Caco-2 (cell line): ENCODE data around the gene PAX9. TPM values are rescaled to one million over a fixed set of nuclear protein-coding genes. Genes with fewer than 3 reads are reported as not detected.

ENCODE experiments used
- BruUV-seq: library from RNA; stranded (reverse); fragments of 400-500 nt; replicated peaks from 2 replicates; lab custom pipeline; 2021; lab: Mats Ljungman, UMichigan
- CTCF ChIA-PET: fragments of 300-600 bp; sonication (Branson Sonifier 250); formaldehyde crosslinking; loops from one replicate; lab custom pipeline; 2022; ENCODE audit warnings: antibody characterized with exemption; lab: Charles Lee
- POLR2A ChIA-PET: fragments of 300-600 bp; sonication (Branson Sonifier 250); formaldehyde crosslinking; loops from one replicate; lab custom pipeline; 2022; ENCODE audit warnings: antibody characterized with exemption; lab: Charles Lee
- DNase-seq, 2 experiments: peaks; one replicate each; pipeline versions ENCODE4 v3.0.0 to v3.0.0-alpha.2; 2020 to 2022
- H3K27me3 ChIP-seq: replicated peaks from 2 replicates; pipeline ENCODE4 v1.6.0; 2011; ENCODE audit warnings: low read length; ENCODE audit not compliant: control insufficient read depth, insufficient read depth
- H3K36me3 ChIP-seq: 2 replicates; pipeline ENCODE4 v1.5.1; 2011; ENCODE audit warnings: low read length; ENCODE audit not compliant: control insufficient read depth, insufficient read depth
- H3K4me1 ChIP-seq: fragments of 250-450 bp; sonication (Bioruptor Pico); 2 replicates; pipeline ENCODE4 v1.5.1; 2020; ENCODE audit warnings: mild to moderate bottlenecking
- H3K4me3 ChIP-seq: 2 replicates; pipeline ENCODE4 v1.5.1; 2011; ENCODE audit warnings: low read depth, mild to moderate bottlenecking, control low read depth, low read length
- H3K9me3 ChIP-seq: fragments of 250-450 bp; sonication (Bioruptor Pico); 2 replicates; pipeline ENCODE4 v1.5.1; 2020; ENCODE audit warnings: mild to moderate bottlenecking, moderate library complexity
- H3K27ac Mint-ChIP-seq: one replicate; pipeline ENCODE4 v1.8.0; 2022; ENCODE audit warnings: mixed read lengths; ENCODE audit not compliant: unreplicated experiment
- H3K27me3 Mint-ChIP-seq: one replicate; pipeline ENCODE4 v1.8.0; 2022; ENCODE audit warnings: mixed read lengths; ENCODE audit not compliant: insufficient read depth, unreplicated experiment
- H3K36me3 Mint-ChIP-seq: one replicate; pipeline ENCODE4 v1.8.0; 2022; ENCODE audit warnings: mild to moderate bottlenecking, mixed read lengths; ENCODE audit not compliant: insufficient read depth, unreplicated experiment
- H3K4me1 Mint-ChIP-seq: one replicate; pipeline ENCODE4 v1.8.0; 2022; ENCODE audit warnings: low read depth, mixed read lengths; ENCODE audit not compliant: unreplicated experiment
- H3K4me3 Mint-ChIP-seq: one replicate; pipeline ENCODE4 v1.8.0; 2022; ENCODE audit warnings: mild to moderate bottlenecking, moderate library complexity, mixed read lengths; ENCODE audit not compliant: unreplicated experiment
- H3K9me3 Mint-ChIP-seq: one replicate; pipeline ENCODE4 v1.8.0; 2022; ENCODE audit warnings: mixed read lengths; ENCODE audit not compliant: unreplicated experiment
- CTCF ChIP-seq, 2 experiments: fragments of 200-600 bp in 1 of 2; IDR thresholded peaks; 1 replicate in 1 of 2; 2 replicates in 1 of 2; pipeline versions ENCODE4 v1.5.1 to v1.8.0; 2011 to 2022; ENCODE audit warnings: antibody characterized with exemption in 1 of 2, control low read depth in 1 of 2, inconsistent platforms in 1 of 2, low read depth in 1 of 2, low read length in 1 of 2, mild to moderate bottlenecking in 1 of 2, moderate library complexity in 1 of 2; ENCODE audit not compliant: insufficient read depth in 1 of 2, severe bottlenecking in 1 of 2, unreplicated experiment in 1 of 2
- intact Hi-C: fragments of 100-400 bp; cut with micrococcal nuclease; formaldehyde crosslinking; loops from one replicate; pipeline ENCODE4 v1.10.0; 2022; ENCODE audit not compliant: unreplicated experiment
- total RNA-seq: library from RNA; stranded (reverse); gene quantifications from 2 replicates; pipeline ENCODE4 v1.2.3, GENCODE V29; 2022

The PAX9 gene
- total RNA-seq, 1 experiment from 2014 or later: 6.9 TPM

- H3K9me3 ChIP-seq: peaks cover 8% of the 10 kb centered on the region; the same call in 1 of the 2 replicates
- no peak for TF ChIP-seq CTCF (IDR thresholded peaks at IDR 0.05; ENCODE audit: insufficient read depth in 1 of 2, low read depth in 1 of 2, low read length in 1 of 2, severe bottlenecking in 1 of 2, unreplicated experiment in 1 of 2)
- H3K36me3 Mint-ChIP-seq: no peaks in the 10 kb centered on the region
- ChIA-PET POLR2A (no interaction called here), CTCF (no interaction called here)
- no TSS peak for BruUV-seq
- H3K4me3 Mint-ChIP-seq: no peak overlapping the region
- no peak for DNase-seq
- H3K9me3 Mint-ChIP-seq: no peaks in the 10 kb centered on the region
- H3K27ac Mint-ChIP-seq: no peak overlapping the region
- no peaks in the 10 kb centered on the region for H3K27me3 ChIP-seq
- no peaks in the 10 kb centered on the region for H3K36me3 ChIP-seq
- H3K4me1 Mint-ChIP-seq: no peaks in the 10 kb centered on the region
- H3K27me3 Mint-ChIP-seq: no peaks in the 10 kb centered on the region
- H3K4me1 ChIP-seq: no peaks in the 10 kb centered on the region
- intact Hi-C loops: no loop called here
- H3K4me3 ChIP-seq: no peak overlapping the region
Measured at GRCh38 chr14:36619131-36619530, 42.5 kb upstream of the PAX9 start.

- H3K4me3 ChIP-seq: no peak overlapping the region
- no peak for DNase-seq
- H3K4me1 ChIP-seq: no peaks in the 10 kb centered on the region
- H3K27me3 ChIP-seq: no peaks in the 10 kb centered on the region
- Mint-ChIP-seq H3K9me3 (no peaks in the 10 kb centered on the region), H3K4me1 (no peaks in the 10 kb centered on the region), H3K27me3 (no peaks in the 10 kb centered on the region), H3K27ac (no peak overlapping the region), H3K36me3 (no peaks in the 10 kb centered on the region), H3K4me3 (no peak overlapping the region)
- intact Hi-C loops: no loop called here
- no peaks in the 10 kb centered on the region for H3K36me3 ChIP-seq
- ChIA-PET CTCF (no interaction called here), POLR2A (no interaction called here)
- no TSS peak for BruUV-seq
- TF ChIP-seq CTCF (IDR thresholded peaks at IDR 0.05; ENCODE audit: insufficient read depth in 1 of 2, low read depth in 1 of 2, low read length in 1 of 2, severe bottlenecking in 1 of 2, unreplicated experiment in 1 of 2): no peak
- peaks cover 8% of the 10 kb centered on the region; the same call in 1 of the 2 replicates for H3K9me3 ChIP-seq
Measured at GRCh38 chr14:36619853-36620252, 41.8 kb upstream of the PAX9 start.

- H3K4me3 Mint-ChIP-seq: no peak overlapping the region
- ChIA-PET POLR2A (interaction anchor here (0.6 kb wide), 1 partner anchor 304 kb away, joined by 9 read pairs; the partner anchor contains the start of gene MBIP), CTCF (interaction anchor here (1.0 to 1.3 kb wide), 3 partner anchors 23 to 525 kb away, joined by 3 to 8 read pairs (median 4); no protein-coding TSS in a partner anchor)
- no peak for TF ChIP-seq CTCF (IDR thresholded peaks at IDR 0.05; ENCODE audit: insufficient read depth in 1 of 2, low read depth in 1 of 2, low read length in 1 of 2, severe bottlenecking in 1 of 2, unreplicated experiment in 1 of 2)
- H3K36me3 Mint-ChIP-seq: no peaks in the 10 kb centered on the region
- intact Hi-C loops: no loop called here
- H3K36me3 ChIP-seq: no peaks in the 10 kb centered on the region
- DNase-seq: no peak
- BruUV-seq: no TSS peak
- H3K4me3 ChIP-seq: no peak overlapping the region
- H3K27ac Mint-ChIP-seq: no peak overlapping the region
- H3K27me3 Mint-ChIP-seq: no peaks in the 10 kb centered on the region
- H3K9me3 Mint-ChIP-seq: no peaks in the 10 kb centered on the region
- no peaks in the 10 kb centered on the region; the same call in 1 of the 2 replicates for H3K4me1 ChIP-seq
- H3K4me1 Mint-ChIP-seq: peaks cover 8% of the 10 kb centered on the region
- peaks cover 8% of the 10 kb centered on the region; the same call in 1 of the 2 replicates for H3K9me3 ChIP-seq
- H3K27me3 ChIP-seq: no peaks in the 10 kb centered on the region
Measured at GRCh38 chr14:36625014-36625413, 36.6 kb upstream of the PAX9 start.
